Tibial artery (tissue), 4 donors: ENCODE measurements around the gene TMEM123.
"Not testable (repeated sequence)": the region's sequence is repeated elsewhere in the genome, so short reads cannot be mapped to it uniquely, and the experiment has no call there.

Experiments
- DNase-seq, 2 donors: peaks; one replicate each; pipeline ENCODE4 v3.0.0-alpha.2; 2019
- H3K27ac ChIP-seq, 2 donors: fragments of 200-600 bp; sonication (generic) in 1 of 2; 1 replicate in 1 of 2; 2 replicates in 1 of 2; pipeline ENCODE4 v1.5.1; 2018 to 2019; ENCODE audit warnings: mild to moderate bottlenecking in 1 of 2
- H3K27me3 ChIP-seq, 2 donors: fragments of 200-600 bp; sonication (generic) in 1 of 2; one replicate each; pipeline versions ENCODE4 v1.5.1 to v1.6.0; 2016 to 2019
- H3K36me3 ChIP-seq, 3 donors: fragments of 200-600 bp; sonication (generic) in 2 of 3; one replicate each; pipeline ENCODE4 v1.5.1; 2016 to 2019; ENCODE audit warnings: mild to moderate bottlenecking in 2 of 3
- H3K4me1 ChIP-seq, 4 donors: fragments of 200-600 bp; sonication (generic) in 2 of 4; 1 replicate in 3 of 4; 2 replicates in 1 of 4; pipeline ENCODE4 v1.5.1; 2016 to 2019
- H3K4me3 ChIP-seq, 2 donors: fragments of 200-600 bp; sonication (generic) in 1 of 2; 1 replicate in 1 of 2; 2 replicates in 1 of 2; pipeline ENCODE4 v1.5.1; 2018 to 2019; ENCODE audit warnings: mild to moderate bottlenecking in 2 of 2
- H3K9me3 ChIP-seq, 3 donors: fragments of 200-600 bp; sonication (generic) in 1 of 3; one replicate each; pipeline ENCODE4 v1.5.1; 2016 to 2019
- intact Hi-C: fragments of 100-400 bp; cut with DNase I; formaldehyde crosslinking; loops from one replicate; pipeline ENCODE4 v1.15.0; 2023; ENCODE audit warnings: low total_unique reads
- TF ChIP-seq, protein P1 (sequence below), 2 experiments: fragments of 200-600 bp in 1 of 2; fragments of 450-650 bp in 1 of 2; IDR thresholded peaks; one replicate each; pipeline ENCODE4 v1.5.1; 2017 to 2019; ENCODE audit warnings: antibody characterized with exemption in 2 of 2, mild to moderate bottlenecking in 1 of 2, moderate library complexity in 1 of 2

The TMEM123 gene

DNA sequence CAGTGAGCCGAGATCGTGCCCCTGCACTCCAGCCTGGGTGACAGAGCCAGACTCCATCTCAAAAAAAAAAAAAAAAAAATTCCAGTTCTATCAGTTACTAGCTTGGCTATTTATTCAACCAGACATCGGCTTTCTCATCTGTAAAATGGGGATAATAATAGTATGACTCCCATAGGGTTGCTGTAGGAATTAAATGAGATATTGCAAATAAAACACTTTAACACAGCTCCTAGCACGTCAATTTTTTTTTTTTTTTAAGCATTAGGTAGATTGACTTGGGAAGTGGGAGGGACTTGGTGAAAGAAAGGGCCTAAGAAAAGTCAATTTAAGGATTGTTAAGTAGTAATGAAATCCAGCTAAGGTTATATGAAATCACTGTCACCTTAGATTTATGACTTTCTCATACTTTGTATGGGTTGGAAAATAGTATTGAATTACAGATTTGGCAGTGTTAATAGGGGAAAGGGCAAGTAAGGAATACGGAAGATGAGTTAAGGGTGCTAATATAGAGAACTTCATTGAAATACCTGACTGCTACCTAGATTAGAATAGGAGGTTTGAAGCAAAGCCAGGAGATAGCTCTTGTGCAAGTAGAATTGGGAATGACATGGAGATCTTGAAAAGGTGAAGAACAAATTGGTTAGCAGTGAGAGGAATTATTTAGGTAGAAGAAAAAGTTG lies 76.7 kb downstream of the TMEM123 start:
- intact Hi-C loops, result no loop called here
- no peaks in the 10 kb centered on the region for H3K27me3 ChIP-seq
- TF ChIP-seq, protein P1, sequence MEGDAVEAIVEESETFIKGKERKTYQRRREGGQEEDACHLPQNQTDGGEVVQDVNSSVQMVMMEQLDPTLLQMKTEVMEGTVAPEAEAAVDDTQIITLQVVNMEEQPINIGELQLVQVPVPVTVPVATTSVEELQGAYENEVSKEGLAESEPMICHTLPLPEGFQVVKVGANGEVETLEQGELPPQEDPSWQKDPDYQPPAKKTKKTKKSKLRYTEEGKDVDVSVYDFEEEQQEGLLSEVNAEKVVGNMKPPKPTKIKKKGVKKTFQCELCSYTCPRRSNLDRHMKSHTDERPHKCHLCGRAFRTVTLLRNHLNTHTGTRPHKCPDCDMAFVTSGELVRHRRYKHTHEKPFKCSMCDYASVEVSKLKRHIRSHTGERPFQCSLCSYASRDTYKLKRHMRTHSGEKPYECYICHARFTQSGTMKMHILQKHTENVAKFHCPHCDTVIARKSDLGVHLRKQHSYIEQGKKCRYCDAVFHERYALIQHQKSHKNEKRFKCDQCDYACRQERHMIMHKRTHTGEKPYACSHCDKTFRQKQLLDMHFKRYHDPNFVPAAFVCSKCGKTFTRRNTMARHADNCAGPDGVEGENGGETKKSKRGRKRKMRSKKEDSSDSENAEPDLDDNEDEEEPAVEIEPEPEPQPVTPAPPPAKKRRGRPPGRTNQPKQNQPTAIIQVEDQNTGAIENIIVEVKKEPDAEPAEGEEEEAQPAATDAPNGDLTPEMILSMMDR (IDR thresholded peaks at IDR 0.05), result no peak
- no peak overlapping the region for H3K4me3 ChIP-seq
- peaks cover 37 to 44% (median 42%) of the 10 kb centered on the region in 3 donors for H3K36me3 ChIP-seq
- H3K27ac ChIP-seq, result no peak overlapping the region
- H3K9me3 ChIP-seq, result no peaks in the 10 kb centered on the region
- no peak for DNase-seq
- no peaks in the 10 kb centered on the region for H3K4me1 ChIP-seq

- intact Hi-C loops, H3K4me3 ChIP-seq, DNase-seq, H3K4me1 ChIP-seq, H3K9me3 ChIP-seq, H3K27me3 ChIP-seq, H3K27ac ChIP-seq: not testable (repeated sequence)
- H3K36me3 ChIP-seq, result peaks cover 27 to 35% (median 32%) of the 10 kb centered on the region in 3 donors
Observed at GRCh38 chr11:102374633-102375424, 77.7 kb downstream of the TMEM123 start.

- Histone ChIP-seq H3K4me1 (peaks cover 0 to 9% (median 4%) of the 10 kb centered on the region in 4 donors), H3K27ac (no peak overlapping the region), H3K36me3 (peaks cover 48 to 54% (median 53%) of the 10 kb centered on the region in 3 donors), H3K27me3 (no peaks in the 10 kb centered on the region), H3K4me3 (no peak overlapping the region), H3K9me3 (no peaks in the 10 kb centered on the region)
- intact Hi-C loops, result no loop called here
- TF ChIP-seq, protein P1 (IDR thresholded peaks at IDR 0.05), result no peak
- no peak for DNase-seq
Observed at GRCh38 chr11:102368472-102368871, 84.1 kb downstream of the TMEM123 start.

DNA sequence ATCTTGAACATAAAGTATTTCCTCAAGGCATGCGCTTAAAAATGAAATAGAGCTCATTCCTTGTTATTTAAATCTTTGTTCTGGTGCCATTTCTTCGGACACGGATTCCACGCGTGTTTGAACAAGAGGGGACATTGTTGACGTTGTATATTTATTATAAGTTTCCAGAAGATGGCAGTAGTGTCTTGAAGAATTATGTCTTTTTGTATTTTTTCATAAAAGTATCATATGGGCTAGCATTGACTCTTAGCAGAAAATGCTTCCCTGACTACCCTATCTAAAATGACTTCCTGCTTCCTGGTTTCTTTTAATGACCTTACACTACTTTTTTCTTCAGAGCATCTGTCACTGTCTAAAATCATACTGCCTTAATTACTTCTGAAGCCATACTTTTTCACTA lies 85.2 kb downstream of the TMEM123 start:
- no peak overlapping the region for H3K4me3 ChIP-seq
- H3K27me3 ChIP-seq, result no peaks in the 10 kb centered on the region
- H3K9me3 ChIP-seq, result no peaks in the 10 kb centered on the region
- peaks cover 55 to 65% (median 62%) of the 10 kb centered on the region in 3 donors for H3K36me3 ChIP-seq
- no peak for DNase-seq
- TF ChIP-seq, protein P1 (IDR thresholded peaks at IDR 0.05), result no peak
- no peak overlapping the region for H3K27ac ChIP-seq
- peaks cover 0 to 9% (median 4%) of the 10 kb centered on the region in 4 donors for H3K4me1 ChIP-seq
- intact Hi-C loops, result no loop called here

GRCh38 chr11:102364991-102365390 lies 87.6 kb downstream of the TMEM123 start:
- intact Hi-C loops, result no loop called here
- Histone ChIP-seq H3K36me3 (peaks cover 71 to 81% (median 81%) of the 10 kb centered on the region in 3 donors), H3K27ac (no peak overlapping the region), H3K4me1 (peaks cover 0 to 13% (median 5%) of the 10 kb centered on the region in 4 donors), H3K4me3 (no peak overlapping the region), H3K9me3 (no peaks in the 10 kb centered on the region), H3K27me3 (no peaks in the 10 kb centered on the region)
- DNase-seq, result no peak
- TF ChIP-seq, protein P1 (IDR thresholded peaks at IDR 0.05), result no peak
